Uterus (tissue), 2 donors: Measurements from ENCODE around the gene TRNP1.

Experiments used
- CTCF ChIP-seq, 4 experiments: fragments of 200-600 bp in 2 of 4; fragments of 450-650 bp in 2 of 4; sonication (generic) in 2 of 4; IDR thresholded peaks; one replicate each; pipeline ENCODE4 v1.5.1; 2016 to 2019; ENCODE audit warnings: antibody characterized with exemption in 4 of 4, mild to moderate bottlenecking in 2 of 4, moderate library complexity in 1 of 4
- POLR2A ChIP-seq, 2 donors: fragments of 450-650 bp; IDR thresholded peaks; one replicate each; pipeline ENCODE4 v1.6.1; 2016; ENCODE audit warnings: antibody characterized with exemption in 2 of 2, mild to moderate bottlenecking in 1 of 2, moderate library complexity in 1 of 2

GRCh38 chr1:27011976-27012563 is 18.6 kb downstream of the TRNP1 start:
- TF ChIP-seq POLR2A (IDR thresholded peaks at IDR 0.05) (no peak), CTCF (IDR thresholded peaks at IDR 0.05) (no peak)
